WTC11 (cell line): Measurements from ENCODE around the gene BRI3BP.

ENCODE experiments used
- CREB1 ChIP-seq: sonication (generic); formaldehyde crosslinking; IDR thresholded peaks from 2 replicates; pipeline ENCODE4 v1.8.0; 2023; ENCODE audit warnings: mild to moderate bottlenecking, missing genetic modification reagents
- SMAD3 ChIP-seq: sonication (generic); formaldehyde crosslinking; IDR thresholded peaks from 2 replicates; pipeline ENCODE4 v1.8.0; 2022; ENCODE audit warnings: missing genetic modification reagents, mild to moderate bottlenecking, borderline replicate concordance
- SP1 ChIP-seq: sonication (generic); formaldehyde crosslinking; conservative IDR thresholded peaks from 2 replicates; pipeline ENCODE4 v1.8.1; 2022; ENCODE audit warnings: missing genetic modification reagents
- TEAD4 ChIP-seq: sonication (generic); formaldehyde crosslinking; IDR thresholded peaks from 2 replicates; pipeline ENCODE4 v1.8.0; 2022; ENCODE audit warnings: mild to moderate bottlenecking, missing genetic modification reagents
- ZNF416 ChIP-seq: fragments of 250-450 bp; sonication (Bioruptor Pico); IDR thresholded peaks from 2 replicates; pipeline ENCODE4 v1.9.0; 2021; ENCODE audit warnings: mild to moderate bottlenecking, inconsistent platforms
- ZNF671 ChIP-seq: fragments of 250-450 bp; sonication (Bioruptor Pico); IDR thresholded peaks from 2 replicates; pipeline ENCODE4 v1.8.0; 2021; ENCODE audit warnings: mild to moderate bottlenecking
- TF ChIP-seq, protein P1 (sequence below): fragments of 200-600 bp; IDR thresholded peaks from 2 replicates; pipeline ENCODE4 v1.8.0; 2022; ENCODE audit warnings: antibody characterized with exemption
- TF ChIP-seq, protein P2 (sequence below): sonication (generic); formaldehyde crosslinking; IDR thresholded peaks from 2 replicates; pipeline ENCODE4 v1.8.0; 2022; ENCODE audit warnings: mild to moderate bottlenecking, missing genetic modification reagents

DNA sequence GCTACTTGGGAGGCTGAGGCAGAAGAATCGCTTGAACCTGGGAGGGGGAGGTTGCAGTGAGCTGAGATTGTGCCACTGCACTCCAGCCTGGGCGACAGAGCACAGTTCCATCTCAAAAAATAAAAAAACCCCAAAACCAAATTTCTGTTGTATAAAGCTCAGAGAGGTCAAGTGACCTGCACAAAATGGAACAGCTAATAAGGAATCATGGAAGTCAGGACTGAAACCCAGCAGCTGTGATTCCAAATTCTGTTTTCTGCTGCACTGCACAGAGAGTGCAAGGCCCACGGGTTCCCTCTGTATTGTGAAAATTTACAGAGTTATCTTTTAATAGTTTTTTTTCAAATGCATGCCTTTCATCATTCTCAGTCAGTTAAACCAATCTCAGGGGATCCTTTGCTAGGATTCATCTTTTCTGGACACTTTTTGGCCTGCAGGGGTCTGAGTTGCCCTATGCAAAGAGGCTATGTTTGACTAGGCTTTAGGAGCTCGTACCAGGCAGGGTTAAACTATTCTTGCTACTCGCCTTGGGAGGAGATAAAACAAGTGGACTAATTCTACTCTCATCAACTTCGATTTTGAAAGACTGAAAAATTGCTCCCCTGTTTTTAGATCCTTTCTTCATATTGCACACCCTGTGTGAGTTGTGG is 45.7 kb downstream of the BRI3BP start:
- TF ChIP-seq, protein P1, sequence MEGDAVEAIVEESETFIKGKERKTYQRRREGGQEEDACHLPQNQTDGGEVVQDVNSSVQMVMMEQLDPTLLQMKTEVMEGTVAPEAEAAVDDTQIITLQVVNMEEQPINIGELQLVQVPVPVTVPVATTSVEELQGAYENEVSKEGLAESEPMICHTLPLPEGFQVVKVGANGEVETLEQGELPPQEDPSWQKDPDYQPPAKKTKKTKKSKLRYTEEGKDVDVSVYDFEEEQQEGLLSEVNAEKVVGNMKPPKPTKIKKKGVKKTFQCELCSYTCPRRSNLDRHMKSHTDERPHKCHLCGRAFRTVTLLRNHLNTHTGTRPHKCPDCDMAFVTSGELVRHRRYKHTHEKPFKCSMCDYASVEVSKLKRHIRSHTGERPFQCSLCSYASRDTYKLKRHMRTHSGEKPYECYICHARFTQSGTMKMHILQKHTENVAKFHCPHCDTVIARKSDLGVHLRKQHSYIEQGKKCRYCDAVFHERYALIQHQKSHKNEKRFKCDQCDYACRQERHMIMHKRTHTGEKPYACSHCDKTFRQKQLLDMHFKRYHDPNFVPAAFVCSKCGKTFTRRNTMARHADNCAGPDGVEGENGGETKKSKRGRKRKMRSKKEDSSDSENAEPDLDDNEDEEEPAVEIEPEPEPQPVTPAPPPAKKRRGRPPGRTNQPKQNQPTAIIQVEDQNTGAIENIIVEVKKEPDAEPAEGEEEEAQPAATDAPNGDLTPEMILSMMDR, result no peak
- TF ChIP-seq SP1 (CRISPR knock-in tag) (no peak), ZNF416 (CRISPR knock-in tag) (no peak), ZNF671 (CRISPR knock-in tag) (no peak), CREB1 (no peak), TEAD4 (CRISPR knock-in tag) (no peak), SMAD3 (no peak)
- TF ChIP-seq, protein P2, sequence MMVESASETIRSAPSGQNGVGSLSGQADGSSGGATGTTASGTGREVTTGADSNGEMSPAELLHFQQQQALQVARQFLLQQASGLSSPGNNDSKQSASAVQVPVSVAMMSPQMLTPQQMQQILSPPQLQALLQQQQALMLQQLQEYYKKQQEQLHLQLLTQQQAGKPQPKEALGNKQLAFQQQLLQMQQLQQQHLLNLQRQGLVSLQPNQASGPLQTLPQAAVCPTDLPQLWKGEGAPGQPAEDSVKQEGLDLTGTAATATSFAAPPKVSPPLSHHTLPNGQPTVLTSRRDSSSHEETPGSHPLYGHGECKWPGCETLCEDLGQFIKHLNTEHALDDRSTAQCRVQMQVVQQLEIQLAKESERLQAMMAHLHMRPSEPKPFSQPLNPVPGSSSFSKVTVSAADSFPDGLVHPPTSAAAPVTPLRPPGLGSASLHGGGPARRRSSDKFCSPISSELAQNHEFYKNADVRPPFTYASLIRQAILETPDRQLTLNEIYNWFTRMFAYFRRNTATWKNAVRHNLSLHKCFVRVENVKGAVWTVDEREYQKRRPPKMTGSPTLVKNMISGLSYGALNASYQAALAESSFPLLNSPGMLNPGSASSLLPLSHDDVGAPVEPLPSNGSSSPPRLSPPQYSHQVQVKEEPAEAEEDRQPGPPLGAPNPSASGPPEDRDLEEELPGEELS (CRISPR knock-in tag), result no peak
